HepG2 (cell line): ENCODE measurements around the gene S100A11. TPM values are rescaled to one million over a fixed set of nuclear protein-coding genes. Genes with fewer than 3 reads are reported as not detected.

Experiments
- ATAC-seq: fragments of 200-7000 bp; cut with Tn5 transposase; 3 replicates; pipeline ENCODE4 v1.9.1; 2020; ENCODE audit warnings: mild to moderate bottlenecking, moderate library complexity
- BruUV-seq: library from RNA; stranded (reverse); fragments of 400-500 nt; replicated peaks from 2 replicates; lab custom pipeline; 2021; lab: Mats Ljungman, UMichigan
- CTCF ChIA-PET: fragments of 300-600 bp; formaldehyde crosslinking; extraction: SDS; loops from one replicate; lab custom pipeline; 2021; ENCODE audit warnings: low total read pairs, inconsistent platforms, low intra/inter-chr PET ratio; lab: Yijun Ruan, JAX
- POLR2A ChIA-PET: fragments of 350-600 bp; sonication (Branson Sonifier 250); formaldehyde crosslinking; loops from one replicate; lab custom pipeline; 2020; ENCODE audit warnings: antibody characterized with exemption, inconsistent platforms; lab: Yijun Ruan, JAX
- DNase-seq: peaks from one replicate; pipeline ENCODE4 v3.0.0-alpha.2; 2015; ENCODE audit warnings: low spot score
- FAIRE-seq: peaks from 3 replicates; lab custom pipeline; 2011; peaks lifted over from hg19 to GRCh38; lab: Jason Lieb, UNC
- H2AFZ ChIP-seq: one replicate; pipeline ENCODE4 v1.6.1; 2011; ENCODE audit warnings: low read length, inconsistent platforms
- H3K27ac ChIP-seq: fragments of 300-600 bp; 3 replicates; pipeline ENCODE4 v1.8.0; 2011; ENCODE audit warnings: mixed run types, mild to moderate bottlenecking, mixed read lengths, low read length, inconsistent platforms; ENCODE audit not compliant: insufficient read depth; ENCODE audit errors: extremely low read length
- H3K27me3 ChIP-seq, 2 experiments: fragments of 200-600 bp in 1 of 2; 2 replicates in 1 of 2; 3 replicates in 1 of 2; pipeline versions ENCODE4 v1.6.0 to v1.8.0; 2011; ENCODE audit warnings: low read length in 2 of 2, mild to moderate bottlenecking in 2 of 2, moderate library complexity in 2 of 2, inconsistent platforms in 1 of 2; ENCODE audit not compliant: insufficient read depth in 2 of 2, control insufficient read depth in 1 of 2
- H3K36me3 ChIP-seq, 2 experiments: fragments of 200-600 bp in 1 of 2; replicated peaks in 1 of 2; 2 replicates in 1 of 2; 3 replicates in 1 of 2; pipeline versions ENCODE4 v1.5.1 to v1.8.0; 2011; ENCODE audit warnings: low read length in 2 of 2, inconsistent platforms in 1 of 2; ENCODE audit not compliant: insufficient read depth in 2 of 2, control insufficient read depth in 1 of 2
- H3K4me1 ChIP-seq: 2 replicates; pipeline ENCODE4 v1.5.1; 2012; ENCODE audit warnings: low read length, inconsistent platforms; ENCODE audit not compliant: insufficient read depth
- H3K4me2 ChIP-seq: 2 replicates; pipeline ENCODE4 v1.6.0; 2011; ENCODE audit warnings: low read depth, low read length, inconsistent platforms
- H3K4me3 ChIP-seq, 3 experiments: fragments of 200-600 bp in 1 of 3; sonication (generic), shearing (Covaris generic) in 1 of 3; replicated peaks in 1 of 3; 2 replicates each; pipeline ENCODE4 v1.5.1; 2011 to 2016; ENCODE audit warnings: low read length in 3 of 3, inconsistent platforms in 2 of 3, low read depth in 2 of 3, mild to moderate bottlenecking in 2 of 3, control low read depth in 1 of 3, mixed read lengths in 1 of 3; ENCODE audit not compliant: insufficient read depth in 1 of 3
- H3K79me2 ChIP-seq: one replicate; pipeline ENCODE4 v1.6.1; 2011; ENCODE audit warnings: low read length, inconsistent platforms; ENCODE audit not compliant: insufficient read depth
- H3K9ac ChIP-seq: 2 replicates; pipeline ENCODE4 v1.6.0; 2011; ENCODE audit warnings: mild to moderate bottlenecking, low read depth, low read length, inconsistent platforms; ENCODE audit not compliant: insufficient read depth
- H3K9me3 ChIP-seq: 2 replicates; pipeline ENCODE4 v1.5.1; 2012; ENCODE audit warnings: mild to moderate bottlenecking, low read length
- H4K20me1 ChIP-seq: 2 replicates; pipeline ENCODE4 v1.6.0; 2011; ENCODE audit warnings: inconsistent platforms, mild to moderate bottlenecking, low read length, moderate library complexity; ENCODE audit not compliant: insufficient read depth
- TSC22D2 ChIP-seq: sonication (generic); formaldehyde crosslinking; IDR thresholded peaks from 2 replicates; pipeline ENCODE4 v1.5.1; 2020; ENCODE audit warnings: missing genetic modification reagents, mild to moderate bottlenecking, borderline replicate concordance
- ZNF570 ChIP-seq: sonication (generic); formaldehyde crosslinking; IDR thresholded peaks from 2 replicates; pipeline ENCODE4 v1.4.0; 2020; ENCODE audit warnings: mild to moderate bottlenecking, missing genetic modification reagents, borderline replicate concordance
- WGBS: methylation state at CpG from one replicate; pipeline ENCODE4 v1.1.6; 2017; ENCODE audit warnings: low lambda C conversion rate; 5-methylcytosine and 5-hydroxymethylcytosine counted together
- in situ Hi-C: cut with HindIII; loops from 2 replicates; pipeline ENCODE4 v1.10.0; 2017; ENCODE audit warnings: low pct_unique_long_range_greater_than_20kb; ENCODE audit not compliant: extremely low pct_ligation_motif_present
- intact Hi-C: fragments of 100-400 bp; cut with micrococcal nuclease; formaldehyde crosslinking; loops from one replicate; pipeline ENCODE4 v1.10.0; 2022; ENCODE audit not compliant: unreplicated experiment
- polyA plus RNA-seq, 8 experiments: library from polyadenylated mRNA; depleted of rRNA in 3 of 8; stranded (reverse) in 7 of 8; unstranded in 1 of 8; fragments of >200 nt; fragmentation: Illumina TruSeq in 4 of 8; extraction: Trizol in 4 of 8; gene quantifications; 2 replicates each; pipeline versions ENCODE4 v1.2.1 to v1.2.3, GENCODE V29; 2011 to 2016; ENCODE audit warnings: low read depth in 4 of 8, missing spikeins in 1 of 8, mixed read lengths in 1 of 8; ENCODE audit not compliant: insufficient read depth in 1 of 8
- total RNA-seq, 5 experiments: library from RNA; depleted of rRNA; stranded (reverse); fragments of >200 nt; fragmentation: Illumina TruSeq; extraction: Trizol; gene quantifications; 2 replicates each; pipeline ENCODE4 v1.2.3, GENCODE V29; 2016; ENCODE audit warnings: low read depth in 1 of 5
- TF ChIP-seq, protein P1 (sequence below): sonication (generic); formaldehyde crosslinking; IDR thresholded peaks from 2 replicates; pipeline ENCODE4 v1.9.0; 2021; ENCODE audit warnings: missing genetic modification reagents, mild to moderate bottlenecking, borderline replicate concordance
- TF ChIP-seq, protein P2 (sequence below): IDR thresholded peaks from 2 replicates; pipeline ENCODE4 v1.6.1; 2016; ENCODE audit warnings: missing compliant biosample characterization, missing genetic modification reagents, borderline replicate concordance
- TF ChIP-seq, protein P3 (sequence below), 2 experiments: fragments of 450-650 bp in 1 of 2; sonication (generic) in 1 of 2; formaldehyde crosslinking in 1 of 2; IDR thresholded peaks; 2 replicates each; pipeline versions ENCODE4 v1.6.1 to v1.8.0; 2016 to 2022; ENCODE audit warnings: antibody characterized with exemption in 1 of 2, mild to moderate bottlenecking in 1 of 2, missing genetic modification reagents in 1 of 2

The S100A11 gene
- total and polyA plus RNA-seq, 2 of the 13 experiments (the other 11 are each of a cell fraction or from before 2014, with no cell fraction given): 6.6 to 34.4 TPM

DNA sequence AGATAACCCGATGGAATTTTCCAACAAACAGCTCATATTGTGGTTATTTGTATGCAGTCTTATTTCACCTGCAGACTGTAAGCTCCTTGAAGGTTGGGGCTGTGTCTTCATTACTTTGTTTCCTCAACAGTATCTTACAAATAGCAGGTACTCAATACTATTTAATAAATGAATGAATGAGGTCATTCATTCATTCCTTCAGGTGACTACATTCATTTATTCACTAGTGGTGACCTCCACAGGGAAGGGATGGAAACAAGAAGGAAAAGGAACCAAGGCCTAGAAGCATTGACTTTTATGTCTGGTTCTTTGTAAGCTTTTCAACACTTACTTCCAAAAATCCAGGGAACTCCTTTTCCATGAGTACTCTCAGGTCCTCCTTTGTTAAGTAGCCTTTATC lies 51.0 kb downstream of the S100A11 start (continued):
- TF ChIP-seq, protein P1, sequence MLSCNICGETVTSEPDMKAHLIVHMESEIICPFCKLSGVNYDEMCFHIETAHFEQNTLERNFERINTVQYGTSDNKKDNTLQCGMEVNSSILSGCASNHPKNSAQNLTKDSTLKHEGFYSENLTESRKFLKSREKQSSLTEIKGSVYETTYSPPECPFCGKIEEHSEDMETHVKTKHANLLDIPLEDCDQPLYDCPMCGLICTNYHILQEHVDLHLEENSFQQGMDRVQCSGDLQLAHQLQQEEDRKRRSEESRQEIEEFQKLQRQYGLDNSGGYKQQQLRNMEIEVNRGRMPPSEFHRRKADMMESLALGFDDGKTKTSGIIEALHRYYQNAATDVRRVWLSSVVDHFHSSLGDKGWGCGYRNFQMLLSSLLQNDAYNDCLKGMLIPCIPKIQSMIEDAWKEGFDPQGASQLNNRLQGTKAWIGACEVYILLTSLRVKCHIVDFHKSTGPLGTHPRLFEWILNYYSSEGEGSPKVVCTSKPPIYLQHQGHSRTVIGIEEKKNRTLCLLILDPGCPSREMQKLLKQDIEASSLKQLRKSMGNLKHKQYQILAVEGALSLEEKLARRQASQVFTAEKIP (CRISPR knock-in tag): no peak

DNA sequence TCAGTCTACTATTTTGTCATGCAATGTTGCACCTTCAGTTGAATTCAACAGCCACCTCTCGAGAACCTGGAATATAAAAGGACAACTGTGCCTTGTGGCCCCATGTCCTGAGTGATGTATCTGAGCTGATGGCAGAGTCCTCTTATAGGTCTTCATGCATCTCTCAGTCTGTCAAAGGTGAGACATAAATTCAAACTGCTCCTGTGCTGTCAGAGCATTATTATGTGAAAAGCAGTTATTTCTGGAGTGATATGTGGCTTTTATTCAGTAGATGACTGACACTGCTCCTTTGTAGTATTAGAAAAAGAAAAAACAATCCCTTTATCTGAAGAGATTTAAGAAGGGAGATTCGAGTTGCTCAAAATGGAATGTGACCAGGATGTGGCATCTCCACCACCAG lies 51.5 kb downstream of the S100A11 start:
- FAIRE-seq (no peak), DNase-seq (no peak), ATAC-seq (no peak)
- peaks cover 17 to 54% of the 10 kb centered on the region in 2 experiments for H3K36me3 ChIP-seq
- in situ Hi-C loops: no loop called here
- no peak overlapping the region for H3K9ac ChIP-seq
- intact Hi-C loops: no loop called here
- no peak overlapping the region for H2AFZ ChIP-seq
- H3K4me3 ChIP-seq: no peak overlapping the region
- H3K79me2 ChIP-seq: peaks cover 24% of the 10 kb centered on the region
- H3K4me2 ChIP-seq: no peak overlapping the region
- H3K4me1 ChIP-seq: peaks cover 26% of the 10 kb centered on the region
- CTCF ChIA-PET: no interaction called here
- no peak for TF ChIP-seq ZNF570
- TF ChIP-seq, protein P2, sequence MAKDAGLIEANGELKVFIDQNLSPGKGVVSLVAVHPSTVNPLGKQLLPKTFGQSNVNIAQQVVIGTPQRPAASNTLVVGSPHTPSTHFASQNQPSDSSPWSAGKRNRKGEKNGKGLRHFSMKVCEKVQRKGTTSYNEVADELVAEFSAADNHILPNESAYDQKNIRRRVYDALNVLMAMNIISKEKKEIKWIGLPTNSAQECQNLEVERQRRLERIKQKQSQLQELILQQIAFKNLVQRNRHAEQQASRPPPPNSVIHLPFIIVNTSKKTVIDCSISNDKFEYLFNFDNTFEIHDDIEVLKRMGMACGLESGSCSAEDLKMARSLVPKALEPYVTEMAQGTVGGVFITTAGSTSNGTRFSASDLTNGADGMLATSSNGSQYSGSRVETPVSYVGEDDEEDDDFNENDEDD: no peak
- TF ChIP-seq TSC22D2 (CRISPR knock-in tag): no peak
- TF ChIP-seq, protein P3, sequence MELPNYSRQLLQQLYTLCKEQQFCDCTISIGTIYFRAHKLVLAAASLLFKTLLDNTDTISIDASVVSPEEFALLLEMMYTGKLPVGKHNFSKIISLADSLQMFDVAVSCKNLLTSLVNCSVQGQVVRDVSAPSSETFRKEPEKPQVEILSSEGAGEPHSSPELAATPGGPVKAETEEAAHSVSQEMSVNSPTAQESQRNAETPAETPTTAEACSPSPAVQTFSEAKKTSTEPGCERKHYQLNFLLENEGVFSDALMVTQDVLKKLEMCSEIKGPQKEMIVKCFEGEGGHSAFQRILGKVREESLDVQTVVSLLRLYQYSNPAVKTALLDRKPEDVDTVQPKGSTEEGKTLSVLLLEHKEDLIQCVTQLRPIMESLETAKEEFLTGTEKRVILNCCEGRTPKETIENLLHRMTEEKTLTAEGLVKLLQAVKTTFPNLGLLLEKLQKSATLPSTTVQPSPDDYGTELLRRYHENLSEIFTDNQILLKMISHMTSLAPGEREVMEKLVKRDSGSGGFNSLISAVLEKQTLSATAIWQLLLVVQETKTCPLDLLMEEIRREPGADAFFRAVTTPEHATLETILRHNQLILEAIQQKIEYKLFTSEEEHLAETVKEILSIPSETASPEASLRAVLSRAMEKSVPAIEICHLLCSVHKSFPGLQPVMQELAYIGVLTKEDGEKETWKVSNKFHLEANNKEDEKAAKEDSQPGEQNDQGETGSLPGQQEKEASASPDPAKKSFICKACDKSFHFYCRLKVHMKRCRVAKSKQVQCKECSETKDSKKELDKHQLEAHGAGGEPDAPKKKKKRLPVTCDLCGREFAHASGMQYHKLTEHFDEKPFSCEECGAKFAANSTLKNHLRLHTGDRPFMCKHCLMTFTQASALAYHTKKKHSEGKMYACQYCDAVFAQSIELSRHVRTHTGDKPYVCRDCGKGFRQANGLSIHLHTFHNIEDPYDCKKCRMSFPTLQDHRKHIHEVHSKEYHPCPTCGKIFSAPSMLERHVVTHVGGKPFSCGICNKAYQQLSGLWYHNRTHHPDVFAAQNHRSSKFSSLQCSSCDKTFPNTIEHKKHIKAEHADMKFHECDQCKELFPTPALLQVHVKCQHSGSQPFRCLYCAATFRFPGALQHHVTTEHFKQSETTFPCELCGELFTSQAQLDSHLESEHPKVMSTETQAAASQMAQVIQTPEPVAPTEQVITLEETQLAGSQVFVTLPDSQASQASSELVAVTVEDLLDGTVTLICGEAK (IDR thresholded peaks at IDR 0.05): no peak
- TF ChIP-seq, protein P3 (CRISPR knock-in tag; IDR thresholded peaks at IDR 0.05): no peak
- POLR2A ChIA-PET: no interaction called here
- WGBS: 94% methylated on average over 2 of the region's 2 CpGs
- H3K27me3 ChIP-seq: no peaks in the 10 kb centered on the region
- BruUV-seq: no TSS peak
- peaks cover 4% of the 10 kb centered on the region for H4K20me1 ChIP-seq
- no peak overlapping the region for H3K27ac ChIP-seq
- no peaks in the 10 kb centered on the region for H3K9me3 ChIP-seq
